Measurements from ENCODE around the gene PRDM16. TPM values are rescaled to one million over a fixed set of nuclear protein-coding genes. Genes with fewer than 3 reads are reported as not detected.

PRDM16 gene
- total RNA-seq, 2 donors from 2014 or later, result 0.79 to 6.1 TPM

DNA sequence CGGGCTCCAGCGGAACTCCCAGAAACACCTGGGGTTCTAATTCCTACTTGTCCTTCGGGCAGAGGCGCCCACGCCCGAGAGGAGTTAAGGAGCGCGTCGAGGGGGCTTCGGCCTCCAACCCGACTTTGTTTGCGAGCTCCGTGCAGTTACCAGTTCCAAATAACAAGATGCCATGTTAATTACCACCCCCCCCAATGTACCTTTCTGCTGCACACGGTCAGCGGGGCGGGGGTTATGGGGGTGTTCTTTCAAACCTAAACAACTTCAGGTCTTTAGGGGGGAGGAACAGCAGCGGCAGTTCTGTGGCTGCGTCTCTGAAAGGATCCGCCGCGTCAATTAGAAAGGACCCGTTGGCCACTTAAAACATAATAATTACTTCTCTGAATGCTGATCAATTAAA lies 114.8 kb downstream of the PRDM16 start:
- Histone ChIP-seq H3K4me1 (no peaks in the 10 kb centered on the region), H3K9me3 (no peaks in the 10 kb centered on the region), H3K27me3 (no peaks in the 10 kb centered on the region), H3K36me3 (no peaks in the 10 kb centered on the region), H3K4me3 (no peak overlapping the region), H3K9ac (ENCODE audit: low read depth in 2 of 2, low read length in 2 of 2) (no peak overlapping the region), H3K27ac (no peak overlapping the region)
- no peak for DNase-seq
- TF ChIP-seq, protein P1, sequence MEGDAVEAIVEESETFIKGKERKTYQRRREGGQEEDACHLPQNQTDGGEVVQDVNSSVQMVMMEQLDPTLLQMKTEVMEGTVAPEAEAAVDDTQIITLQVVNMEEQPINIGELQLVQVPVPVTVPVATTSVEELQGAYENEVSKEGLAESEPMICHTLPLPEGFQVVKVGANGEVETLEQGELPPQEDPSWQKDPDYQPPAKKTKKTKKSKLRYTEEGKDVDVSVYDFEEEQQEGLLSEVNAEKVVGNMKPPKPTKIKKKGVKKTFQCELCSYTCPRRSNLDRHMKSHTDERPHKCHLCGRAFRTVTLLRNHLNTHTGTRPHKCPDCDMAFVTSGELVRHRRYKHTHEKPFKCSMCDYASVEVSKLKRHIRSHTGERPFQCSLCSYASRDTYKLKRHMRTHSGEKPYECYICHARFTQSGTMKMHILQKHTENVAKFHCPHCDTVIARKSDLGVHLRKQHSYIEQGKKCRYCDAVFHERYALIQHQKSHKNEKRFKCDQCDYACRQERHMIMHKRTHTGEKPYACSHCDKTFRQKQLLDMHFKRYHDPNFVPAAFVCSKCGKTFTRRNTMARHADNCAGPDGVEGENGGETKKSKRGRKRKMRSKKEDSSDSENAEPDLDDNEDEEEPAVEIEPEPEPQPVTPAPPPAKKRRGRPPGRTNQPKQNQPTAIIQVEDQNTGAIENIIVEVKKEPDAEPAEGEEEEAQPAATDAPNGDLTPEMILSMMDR (IDR thresholded peaks at IDR 0.05), result no peak
- intact Hi-C loops (cut with DNase I), result no loop called here

DNA sequence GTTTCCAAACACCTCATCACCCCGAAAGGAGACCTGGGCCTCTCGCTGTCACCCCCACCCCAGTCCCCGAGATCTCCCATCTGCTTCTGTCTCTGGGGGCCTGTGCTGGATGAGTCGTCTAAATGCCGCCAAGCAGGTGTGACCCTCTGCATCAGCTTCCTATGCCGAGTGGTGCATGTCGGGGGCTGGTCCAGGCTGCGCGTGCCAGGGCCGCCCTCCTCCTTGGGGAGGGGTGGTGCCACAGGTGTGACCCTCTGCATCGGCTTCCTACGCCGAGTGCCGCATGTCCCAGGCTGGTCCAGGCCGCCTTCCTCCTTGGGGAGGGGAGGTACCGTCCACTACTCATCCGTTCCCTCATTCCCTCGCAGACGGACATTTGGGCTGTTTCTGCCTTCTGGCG lies 115.7 kb downstream of the PRDM16 start:
- no peak overlapping the region for H3K4me3 ChIP-seq
- no peaks in the 10 kb centered on the region for H3K9me3 ChIP-seq
- H3K4me1 ChIP-seq, result no peaks in the 10 kb centered on the region
- H3K9ac ChIP-seq (ENCODE audit: low read depth in 2 of 2, low read length in 2 of 2), result no peak overlapping the region
- TF ChIP-seq, protein P1 (IDR thresholded peaks at IDR 0.05), result no peak
- DNase-seq, result no peak
- H3K36me3 ChIP-seq, result no peaks in the 10 kb centered on the region
- no peaks in the 10 kb centered on the region for H3K27me3 ChIP-seq
- intact Hi-C loops (cut with DNase I), result no loop called here
- no peak overlapping the region for H3K27ac ChIP-seq

DNA sequence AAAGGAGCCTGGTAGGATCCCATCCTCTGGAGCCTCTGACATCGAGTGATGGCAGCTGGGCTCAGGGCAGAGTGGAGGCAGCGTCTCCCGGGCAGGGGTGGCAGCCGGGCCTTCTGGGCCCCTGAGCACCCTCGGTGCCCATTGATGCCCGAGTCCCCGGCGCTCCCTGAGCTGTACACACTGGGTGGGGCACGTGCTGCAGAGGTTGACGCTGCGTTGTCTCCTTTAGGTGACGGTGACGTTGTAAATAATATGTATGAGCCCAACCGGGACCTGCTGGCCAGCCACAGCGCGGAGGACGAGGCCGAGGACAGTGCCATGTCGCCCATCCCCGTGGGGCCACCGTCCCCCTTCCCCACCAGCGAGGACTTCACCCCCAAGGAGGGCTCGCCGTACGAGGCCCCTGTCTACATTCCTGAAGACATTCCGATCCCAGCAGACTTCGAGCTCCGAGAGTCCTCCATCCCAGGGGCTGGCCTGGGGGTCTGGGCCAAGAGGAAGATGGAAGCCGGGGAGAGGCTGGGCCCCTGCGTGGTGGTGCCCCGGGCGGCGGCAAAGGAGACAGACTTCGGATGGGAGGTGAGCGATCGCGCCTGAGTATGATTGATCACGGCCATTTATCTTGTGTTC lies 117.0 kb downstream of the PRDM16 start:
- DNase-seq, result no peak
- Histone ChIP-seq H3K9me3 (no peaks in the 10 kb centered on the region), H3K36me3 (no peaks in the 10 kb centered on the region), H3K4me3 (no peak overlapping the region), H3K9ac (ENCODE audit: low read depth in 2 of 2, low read length in 2 of 2) (no peak overlapping the region), H3K27me3 (no peaks in the 10 kb centered on the region), H3K4me1 (no peaks in the 10 kb centered on the region), H3K27ac (no peak overlapping the region)
- TF ChIP-seq, protein P1 (IDR thresholded peaks at IDR 0.05), result no peak
- intact Hi-C loops (cut with DNase I), result no loop called here

DNA sequence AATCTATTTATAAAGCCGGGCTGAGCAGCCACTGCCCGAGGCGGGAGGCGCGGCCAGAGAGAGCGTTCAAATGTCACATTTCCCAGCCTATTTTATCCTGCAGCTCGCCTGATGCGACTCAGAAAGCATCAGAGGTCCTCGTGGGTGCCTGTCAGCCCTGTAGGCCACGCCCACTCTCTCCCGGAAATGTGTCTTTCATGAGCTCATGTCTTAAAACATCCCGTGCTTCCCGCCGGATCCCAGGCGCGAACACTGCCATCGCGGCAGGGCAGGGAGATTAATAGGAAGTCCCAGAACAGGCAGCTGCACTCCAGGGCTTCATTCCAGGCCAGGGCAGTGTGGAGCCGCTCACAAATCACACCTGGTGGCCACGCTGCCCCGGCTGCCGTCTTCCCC lies 117.5 kb downstream of the PRDM16 start:
- TF ChIP-seq, protein P1 (IDR thresholded peaks at IDR 0.05), result no peak
- Histone ChIP-seq H3K27me3 (no peaks in the 10 kb centered on the region), H3K27ac (no peak overlapping the region), H3K9ac (ENCODE audit: low read depth in 2 of 2, low read length in 2 of 2) (no peak overlapping the region), H3K36me3 (no peaks in the 10 kb centered on the region), H3K9me3 (no peaks in the 10 kb centered on the region), H3K4me3 (no peak overlapping the region), H3K4me1 (no peaks in the 10 kb centered on the region)
- DNase-seq, result peak; percentile 59
- intact Hi-C loops (cut with DNase I), result no loop called here

DNA sequence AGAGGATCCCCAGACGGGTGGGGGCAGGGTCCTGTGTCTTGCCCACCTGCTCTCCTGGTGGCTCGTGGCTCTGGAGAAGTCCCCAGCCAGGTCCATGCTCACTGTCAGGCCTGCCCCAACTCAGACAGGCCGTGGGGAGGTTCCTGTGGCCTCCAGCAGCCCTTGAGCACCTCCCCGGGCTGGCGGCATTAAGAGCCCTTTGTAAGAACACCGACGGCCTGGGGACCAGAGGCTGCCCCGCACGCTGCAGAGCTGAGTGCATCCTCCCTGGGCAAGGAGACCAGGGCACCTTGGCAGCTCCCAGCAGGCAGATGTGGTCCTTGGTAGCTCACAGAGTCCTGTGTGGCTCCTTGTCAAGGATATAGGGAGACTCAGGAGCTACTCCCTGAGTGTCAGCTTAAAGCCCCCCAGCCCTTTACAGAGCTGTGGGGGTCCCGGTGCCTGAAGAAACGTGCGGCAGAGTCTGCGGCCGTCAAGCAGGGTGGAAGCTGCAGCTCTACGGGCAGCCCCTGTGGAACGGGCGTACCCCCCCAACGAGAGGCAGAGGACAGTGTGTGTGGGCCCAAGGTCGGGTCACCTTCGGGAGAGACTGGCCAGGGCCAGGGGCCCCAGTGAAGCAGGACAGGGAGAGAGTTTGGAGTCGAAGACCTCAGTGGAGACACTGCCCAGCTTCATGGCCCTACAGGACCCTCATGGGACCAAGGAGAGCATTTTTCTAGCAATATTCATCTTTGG lies 118.6 kb downstream of the PRDM16 start:
- intact Hi-C loops (cut with DNase I), result no loop called here
- no peaks in the 10 kb centered on the region for H3K9me3 ChIP-seq
- no peak for DNase-seq
- no peak overlapping the region for H3K27ac ChIP-seq
- H3K4me3 ChIP-seq, result no peak overlapping the region
- TF ChIP-seq, protein P1 (IDR thresholded peaks at IDR 0.05), result no peak
- no peaks in the 10 kb centered on the region for H3K36me3 ChIP-seq
- H3K9ac ChIP-seq (ENCODE audit: low read depth in 2 of 2, low read length in 2 of 2), result no peak overlapping the region
- no peaks in the 10 kb centered on the region for H3K27me3 ChIP-seq
- H3K4me1 ChIP-seq, result no peaks in the 10 kb centered on the region

Measured in colonic mucosa (tissue), 4 donors.